Lung (tissue), 12 donors: ENCODE data around the gene PC. TPM values are rescaled to one million over a fixed set of nuclear protein-coding genes. Genes with fewer than 3 reads are reported as not detected.

Experiments
- ATAC-seq: fragments of 200-7000 bp; cut with Tn5 transposase; one replicate; pipeline ENCODE4 v1.9.1; 2020; ENCODE audit warnings: moderate number of reproducible peaks; ENCODE audit not compliant: insufficient read depth, low FRiP score
- DNase-seq, 3 donors: peaks; one replicate each; pipeline ENCODE4 v3.0.0-alpha.2; 2013 to 2017
- H3K27ac ChIP-seq, 2 donors: one replicate each; pipeline ENCODE4 v1.5.1; 2013; ENCODE audit warnings: mild to moderate bottlenecking in 2 of 2, moderate library complexity in 2 of 2, control low read depth in 1 of 2, inconsistent platforms in 1 of 2, low read depth in 1 of 2, low read length in 1 of 2
- H3K27me3 ChIP-seq, 3 donors: one replicate each; pipeline ENCODE4 v1.5.1; 2013; ENCODE audit warnings: low read length in 2 of 3; ENCODE audit not compliant: control insufficient read depth in 3 of 3, insufficient read depth in 3 of 3
- H3K36me3 ChIP-seq, 4 donors: one replicate each; pipeline ENCODE4 v1.5.1; 2013; ENCODE audit warnings: low read length in 4 of 4, mild to moderate bottlenecking in 1 of 4, moderate library complexity in 1 of 4; ENCODE audit not compliant: control insufficient read depth in 4 of 4, insufficient read depth in 4 of 4
- H3K4me1 ChIP-seq, 5 donors: one replicate each; pipeline ENCODE4 v1.5.1; 2013; ENCODE audit warnings: low read length in 5 of 5, mild to moderate bottlenecking in 2 of 5, moderate library complexity in 1 of 5; ENCODE audit not compliant: control insufficient read depth in 5 of 5, insufficient read depth in 5 of 5
- H3K4me3 ChIP-seq: one replicate; pipeline ENCODE4 v1.5.1; 2013; ENCODE audit warnings: mild to moderate bottlenecking, control low read depth, moderate library complexity
- H3K9ac ChIP-seq, 2 donors: one replicate each; pipeline ENCODE4 v1.5.1; 2013; ENCODE audit warnings: low read length in 2 of 2, control low read depth in 1 of 2; ENCODE audit not compliant: insufficient read depth in 1 of 2
- H3K9me3 ChIP-seq, 4 donors: one replicate each; pipeline ENCODE4 v1.5.1; 2013; ENCODE audit warnings: low read length in 3 of 4, mild to moderate bottlenecking in 1 of 4, moderate library complexity in 1 of 4; ENCODE audit not compliant: control insufficient read depth in 4 of 4, insufficient read depth in 3 of 4
- CTCF ChIP-seq: IDR thresholded peaks from 2 replicates; pipeline ENCODE4 v1.5.1; 2012; ENCODE audit warnings: mild to moderate bottlenecking; ENCODE audit errors: control extremely low read depth, extremely low read depth
- WGBS, 2 donors: extraction: QIAGEN DNeasy Blood & Tissue Kit; methylation state at CpG; one replicate each; pipeline ENCODE4 v1.1.7; 2013; 5-methylcytosine and 5-hydroxymethylcytosine counted together
- polyA plus RNA-seq, 2 donors: library from polyadenylated mRNA; stranded (reverse); fragments of 200-250 nt; gene quantifications; one replicate each; pipeline ENCODE4 v1.2.1, GENCODE V29; 2013
- total RNA-seq, 2 donors: library from RNA; depleted of rRNA in 1 of 2; stranded (reverse); fragments of >200 nt in 1 of 2; gene quantifications; one replicate each; pipeline ENCODE4 v1.2.1, GENCODE V29; 2014 to 2021
- donor health status: control.
- donor health status: control.
- donor health status: Bipolar disorder and iron deficiency.
- donor health status: healthy.
- donor health status: DM: yes; HTN: yes; CAD: no.

Gene PC
- total and polyA plus RNA-seq, 4 donors: 5.5 to 32.5 (median 12.0) TPM

DNA sequence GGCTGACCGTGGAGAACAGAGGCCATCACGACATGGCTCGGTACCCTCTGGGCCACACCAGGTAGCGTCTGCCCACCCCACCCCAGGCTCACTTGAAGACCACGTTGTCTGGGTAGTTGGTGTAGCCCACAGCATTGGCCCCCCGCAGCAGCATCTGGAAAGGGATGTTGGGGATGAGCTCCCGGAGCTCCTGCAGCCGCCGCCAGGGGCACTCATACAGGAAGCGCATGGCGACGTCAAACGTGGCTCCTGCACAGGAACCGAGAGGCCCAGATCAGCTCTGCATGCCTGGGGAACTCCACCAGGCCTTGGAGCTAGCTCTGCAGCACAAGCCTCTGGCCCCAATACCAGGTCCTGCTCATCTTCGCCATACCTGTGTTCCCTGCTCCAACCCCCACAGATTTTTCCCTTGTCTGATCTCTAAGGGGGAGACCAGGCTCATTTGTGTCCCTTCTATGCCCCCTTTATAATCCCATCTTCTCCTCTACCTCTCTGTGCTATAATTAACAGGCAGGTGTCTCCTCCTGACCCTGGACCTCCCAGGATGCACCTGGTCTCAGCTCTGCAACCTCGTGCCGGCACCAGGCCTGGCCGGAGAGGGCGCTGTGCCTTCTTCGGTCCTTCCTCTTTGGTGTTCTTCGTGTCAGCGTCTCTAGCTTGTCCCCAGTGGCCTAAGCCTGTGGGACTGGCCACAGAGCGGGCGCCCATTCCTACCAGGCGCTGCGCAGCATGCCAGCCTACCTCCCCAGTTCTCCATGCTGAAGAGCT, 106.3 kb downstream of the PC start:
- no peaks in the 10 kb centered on the region for H3K9me3 ChIP-seq
- H3K36me3 ChIP-seq: peaks cover 0 to 13% (median 0%) of the 10 kb centered on the region in 4 donors
- DNase-seq (peak in 1 of 3 donors; percentile 14), ATAC-seq (no peak)
- no peaks in the 10 kb centered on the region for H3K27me3 ChIP-seq
- 64 to 72% methylated on average over 26 of the region's 26 CpGs for WGBS, 2 donors
- H3K27ac ChIP-seq: no peak overlapping the region
- H3K9ac ChIP-seq: no peak overlapping the region
- peaks cover 0 to 7% (median 3%) of the 10 kb centered on the region in 5 donors for H3K4me1 ChIP-seq
- no peak for TF ChIP-seq CTCF
- no peak overlapping the region for H3K4me3 ChIP-seq

DNA sequence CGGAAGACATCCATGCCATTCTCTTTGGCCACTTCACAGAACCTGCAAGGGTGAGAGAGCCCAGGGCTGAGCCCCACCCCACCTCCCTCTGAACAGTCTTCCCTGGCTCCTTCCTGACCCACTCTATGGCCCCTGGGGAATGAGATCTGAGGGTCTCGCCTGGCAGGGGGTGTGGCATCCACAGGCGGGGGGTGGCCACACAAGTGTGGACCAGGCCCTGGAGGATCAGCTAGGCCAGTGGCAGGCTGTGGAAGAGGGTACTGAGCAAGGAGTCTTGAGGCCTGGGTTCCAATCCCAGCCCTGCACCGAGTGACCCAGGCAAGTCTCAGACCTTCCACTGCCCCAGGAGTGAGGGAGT, 107.0 kb downstream of the PC start:
- H3K27ac ChIP-seq: no peak overlapping the region
- ATAC-seq: no peak
- H3K4me3 ChIP-seq: no peak overlapping the region
- TF ChIP-seq CTCF: no peak
- H3K27me3 ChIP-seq: no peaks in the 10 kb centered on the region
- H3K4me1 ChIP-seq: peaks cover 0 to 7% (median 3%) of the 10 kb centered on the region in 5 donors
- H3K9me3 ChIP-seq: no peaks in the 10 kb centered on the region
- 89 to 93% methylated on average over 4 of the region's 4 CpGs for WGBS, 2 donors
- peak in 1 of 3 donors; percentile 8 for DNase-seq
- H3K36me3 ChIP-seq: peaks cover 0 to 17% (median under 1%) of the 10 kb centered on the region in 4 donors
- no peak overlapping the region for H3K9ac ChIP-seq

- peak in 1 of 3 donors; percentile 8 for DNase-seq
- H3K9me3 ChIP-seq: no peaks in the 10 kb centered on the region
- no peak for ATAC-seq
- WGBS, 2 donors: 89 to 93% methylated on average over 23 of the region's 23 CpGs
- H3K9ac ChIP-seq: no peak overlapping the region
- H3K27ac ChIP-seq: no peak overlapping the region
- peaks cover 0 to 22% (median 1%) of the 10 kb centered on the region in 4 donors for H3K36me3 ChIP-seq
- no peak overlapping the region for H3K4me3 ChIP-seq
- TF ChIP-seq CTCF: no peak
- H3K27me3 ChIP-seq: no peaks in the 10 kb centered on the region
- H3K4me1 ChIP-seq: peaks cover 0 to 5% (median 3%) of the 10 kb centered on the region in 5 donors
These were observed 107.5 kb downstream of the PC start for GRCh38 chr11:66850588-66851238.
